ENCODE results near the gene RNF39. TPM values are rescaled to one million over a fixed set of nuclear protein-coding genes. Genes with fewer than 3 reads are reported as not detected.
A peak's percentile ranks its signal among the peaks of the same experiment; 100 is the strongest.

RNF39 gene
- total and polyA plus RNA-seq, 2 of the 13 experiments (the other 11 are each of a cell fraction or from before 2014, with no cell fraction given) = 0.13 to 1.8 TPM

- TF ChIP-seq, protein P1, sequence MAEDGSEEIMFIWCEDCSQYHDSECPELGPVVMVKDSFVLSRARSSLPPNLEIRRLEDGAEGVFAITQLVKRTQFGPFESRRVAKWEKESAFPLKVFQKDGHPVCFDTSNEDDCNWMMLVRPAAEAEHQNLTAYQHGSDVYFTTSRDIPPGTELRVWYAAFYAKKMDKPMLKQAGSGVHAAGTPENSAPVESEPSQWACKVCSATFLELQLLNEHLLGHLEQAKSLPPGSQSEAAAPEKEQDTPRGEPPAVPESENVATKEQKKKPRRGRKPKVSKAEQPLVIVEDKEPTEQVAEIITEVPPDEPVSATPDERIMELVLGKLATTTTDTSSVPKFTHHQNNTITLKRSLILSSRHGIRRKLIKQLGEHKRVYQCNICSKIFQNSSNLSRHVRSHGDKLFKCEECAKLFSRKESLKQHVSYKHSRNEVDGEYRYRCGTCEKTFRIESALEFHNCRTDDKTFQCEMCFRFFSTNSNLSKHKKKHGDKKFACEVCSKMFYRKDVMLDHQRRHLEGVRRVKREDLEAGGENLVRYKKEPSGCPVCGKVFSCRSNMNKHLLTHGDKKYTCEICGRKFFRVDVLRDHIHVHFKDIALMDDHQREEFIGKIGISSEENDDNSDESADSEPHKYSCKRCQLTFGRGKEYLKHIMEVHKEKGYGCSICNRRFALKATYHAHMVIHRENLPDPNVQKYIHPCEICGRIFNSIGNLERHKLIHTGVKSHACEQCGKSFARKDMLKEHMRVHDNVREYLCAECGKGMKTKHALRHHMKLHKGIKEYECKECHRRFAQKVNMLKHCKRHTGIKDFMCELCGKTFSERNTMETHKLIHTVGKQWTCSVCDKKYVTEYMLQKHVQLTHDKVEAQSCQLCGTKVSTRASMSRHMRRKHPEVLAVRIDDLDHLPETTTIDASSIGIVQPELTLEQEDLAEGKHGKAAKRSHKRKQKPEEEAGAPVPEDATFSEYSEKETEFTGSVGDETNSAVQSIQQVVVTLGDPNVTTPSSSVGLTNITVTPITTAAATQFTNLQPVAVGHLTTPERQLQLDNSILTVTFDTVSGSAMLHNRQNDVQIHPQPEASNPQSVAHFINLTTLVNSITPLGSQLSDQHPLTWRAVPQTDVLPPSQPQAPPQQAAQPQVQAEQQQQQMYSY (CRISPR knock-in tag; IDR thresholded peaks at IDR 0.05) = no peak
- TF ChIP-seq ATF1 (CRISPR knock-in tag; IDR thresholded peaks at IDR 0.05) (0 out of 2 replicates have a peak, but pooled peaks have one; percentile 39), TFDP2 (CRISPR knock-in tag; IDR thresholded peaks at IDR 0.05) (no peak), PHF20 (CRISPR knock-in tag; IDR thresholded peaks at IDR 0.05) (no peak), NFYB (CRISPR knock-in tag; IDR thresholded peaks at IDR 0.05) (no peak), ONECUT2 (CRISPR knock-in tag; IDR thresholded peaks at IDR 0.05) (no peak), CREB1 (IDR thresholded peaks at IDR 0.05) (no peak), CREB1 (CRISPR knock-in tag; IDR thresholded peaks at IDR 0.05) (no peak), LRRFIP1 (CRISPR knock-in tag; conservative IDR thresholded peaks at IDR 0.05) (no peak), GATA4 (IDR thresholded peaks at IDR 0.05; ENCODE audit: borderline replicate concordance, low read depth) (no peak), CHD2 (IDR thresholded peaks at IDR 0.05; ENCODE audit: low read depth, low read length) (no peak), ZNF737 (CRISPR knock-in tag; IDR thresholded peaks at IDR 0.05; ENCODE audit: borderline replicate concordance) (no peak), NAIF1 (CRISPR knock-in tag; IDR thresholded peaks at IDR 0.05; ENCODE audit: borderline replicate concordance) (no peak), RAD21 (CRISPR knock-in tag; IDR thresholded peaks at IDR 0.05) (no peak), SATB2 (CRISPR knock-in tag; IDR thresholded peaks at IDR 0.05) (no peak), ZNF850 (CRISPR knock-in tag; conservative IDR thresholded peaks at IDR 0.05) (no peak), CEBPG (CRISPR knock-in tag; IDR thresholded peaks at IDR 0.05) (peak; percentile 73), ASH2L (IDR thresholded peaks at IDR 0.05; ENCODE audit: insufficient read length, low read depth, low read length) (peak; percentile 56), RELA (CRISPR knock-in tag; IDR thresholded peaks at IDR 0.05) (no peak)
- TF ChIP-seq, protein P2, sequence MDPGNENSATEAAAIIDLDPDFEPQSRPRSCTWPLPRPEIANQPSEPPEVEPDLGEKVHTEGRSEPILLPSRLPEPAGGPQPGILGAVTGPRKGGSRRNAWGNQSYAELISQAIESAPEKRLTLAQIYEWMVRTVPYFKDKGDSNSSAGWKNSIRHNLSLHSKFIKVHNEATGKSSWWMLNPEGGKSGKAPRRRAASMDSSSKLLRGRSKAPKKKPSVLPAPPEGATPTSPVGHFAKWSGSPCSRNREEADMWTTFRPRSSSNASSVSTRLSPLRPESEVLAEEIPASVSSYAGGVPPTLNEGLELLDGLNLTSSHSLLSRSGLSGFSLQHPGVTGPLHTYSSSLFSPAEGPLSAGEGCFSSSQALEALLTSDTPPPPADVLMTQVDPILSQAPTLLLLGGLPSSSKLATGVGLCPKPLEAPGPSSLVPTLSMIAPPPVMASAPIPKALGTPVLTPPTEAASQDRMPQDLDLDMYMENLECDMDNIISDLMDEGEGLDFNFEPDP (CRISPR knock-in tag; conservative IDR thresholded peaks at IDR 0.05) = no peak
- TF ChIP-seq, protein P3, sequence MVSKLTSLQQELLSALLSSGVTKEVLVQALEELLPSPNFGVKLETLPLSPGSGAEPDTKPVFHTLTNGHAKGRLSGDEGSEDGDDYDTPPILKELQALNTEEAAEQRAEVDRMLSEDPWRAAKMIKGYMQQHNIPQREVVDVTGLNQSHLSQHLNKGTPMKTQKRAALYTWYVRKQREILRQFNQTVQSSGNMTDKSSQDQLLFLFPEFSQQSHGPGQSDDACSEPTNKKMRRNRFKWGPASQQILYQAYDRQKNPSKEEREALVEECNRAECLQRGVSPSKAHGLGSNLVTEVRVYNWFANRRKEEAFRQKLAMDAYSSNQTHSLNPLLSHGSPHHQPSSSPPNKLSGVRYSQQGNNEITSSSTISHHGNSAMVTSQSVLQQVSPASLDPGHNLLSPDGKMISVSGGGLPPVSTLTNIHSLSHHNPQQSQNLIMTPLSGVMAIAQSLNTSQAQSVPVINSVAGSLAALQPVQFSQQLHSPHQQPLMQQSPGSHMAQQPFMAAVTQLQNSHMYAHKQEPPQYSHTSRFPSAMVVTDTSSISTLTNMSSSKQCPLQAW (CRISPR knock-in tag; IDR thresholded peaks at IDR 0.05) = no peak
These were observed 37.6 kb upstream of the RNF39 start, which contains the start of gene TRIM31 (continued) for GRCh38 chr6:30113003-30113759.

Measured in HepG2 (cell line).